Endothelial cell of umbilical vein (primary cell): ENCODE results near the gene PSPC1. TPM values are rescaled to one million over a fixed set of nuclear protein-coding genes. Genes with fewer than 3 reads are reported as not detected.

Experiments used
- BruUV-seq: library from RNA; stranded (reverse); fragments of 400-500 nt; replicated peaks from 2 replicates; lab custom pipeline; 2021; lab: Mats Ljungman, UMichigan
- CTCF ChIA-PET: fragments of 300-600, 350-600 bp; sonication (Branson Sonifier 250); formaldehyde crosslinking; loops from one replicate; lab custom pipeline; 2021; ENCODE audit warnings: antibody characterized with exemption, inconsistent platforms; lab: Charles Lee
- POLR2A ChIA-PET: fragments of 300-600, 350-600 bp; sonication (Branson Sonifier 250); formaldehyde crosslinking; loops from one replicate; lab custom pipeline; 2021; ENCODE audit warnings: antibody characterized with exemption, inconsistent platforms; lab: Charles Lee
- DNase-seq: peaks from one replicate; pipeline ENCODE4 v3.0.0-alpha.2; 2011; ENCODE audit warnings: low read depth, low spot score
- FAIRE-seq: peaks from 2 replicates; lab custom pipeline; 2011; peaks lifted over from hg19 to GRCh38; lab: Jason Lieb, UNC
- H2AFZ ChIP-seq: 2 replicates; pipeline ENCODE4 v1.6.0; 2012; ENCODE audit warnings: low read depth, low read length, control low read depth, inconsistent platforms
- H3K27ac ChIP-seq: 2 replicates; pipeline ENCODE4 v1.5.1; 2011; ENCODE audit warnings: low read depth, mild to moderate bottlenecking, control low read depth, low read length, moderate library complexity; ENCODE audit not compliant: insufficient read depth
- H3K27me3 ChIP-seq, 2 experiments: 2 replicates each; pipeline versions ENCODE4 v1.6.0 to v1.6.1; 2011; ENCODE audit warnings: low read length in 2 of 2, mixed read lengths in 1 of 2; ENCODE audit not compliant: control insufficient read depth in 2 of 2, insufficient read depth in 2 of 2
- H3K36me3 ChIP-seq, 2 experiments: 2 replicates in 1 of 2; 3 replicates in 1 of 2; pipeline ENCODE4 v1.5.1; 2011; ENCODE audit warnings: low read length in 2 of 2, mild to moderate bottlenecking in 1 of 2, moderate library complexity in 1 of 2; ENCODE audit not compliant: control insufficient read depth in 2 of 2, insufficient read depth in 2 of 2; ENCODE audit errors: extremely low read depth in 1 of 2
- H3K4me1 ChIP-seq: 3 replicates; pipeline ENCODE4 v1.5.1; 2011; ENCODE audit warnings: mild to moderate bottlenecking, low read length; ENCODE audit not compliant: control insufficient read depth, insufficient read depth; ENCODE audit errors: extremely low read depth
- H3K4me2 ChIP-seq: 2 replicates; pipeline ENCODE4 v1.6.1; 2011; ENCODE audit warnings: low read length, control low read depth, mixed read lengths; ENCODE audit not compliant: insufficient read depth
- H3K4me3 ChIP-seq, 3 experiments: fragments of 200-600 bp in 1 of 3; sonication (generic), shearing (Covaris generic) in 1 of 3; replicated peaks in 1 of 3; 2 replicates each; pipeline ENCODE4 v1.5.1; 2011 to 2016; ENCODE audit warnings: control low read depth in 3 of 3, low read length in 3 of 3, mild to moderate bottlenecking in 2 of 3, inconsistent platforms in 1 of 3, low read depth in 1 of 3, moderate library complexity in 1 of 3; ENCODE audit not compliant: insufficient read depth in 1 of 3
- H3K79me2 ChIP-seq: 2 replicates; pipeline ENCODE4 v1.6.0; 2012; ENCODE audit warnings: low read length, inconsistent platforms; ENCODE audit not compliant: control insufficient read depth, insufficient read depth
- H3K9ac ChIP-seq: replicated peaks from 2 replicates; pipeline ENCODE3; 2011; ENCODE audit warnings: low read length, control low read depth; ENCODE audit not compliant: insufficient read depth; ENCODE audit errors: extremely low read depth
- H3K9me1 ChIP-seq: replicated peaks from 3 replicates; pipeline ENCODE4 v1.6.0; 2011; ENCODE audit warnings: mild to moderate bottlenecking, low read length; ENCODE audit not compliant: control insufficient read depth, insufficient read depth; ENCODE audit errors: extremely low read depth
- H3K9me3 ChIP-seq: replicated peaks from 2 replicates; pipeline ENCODE4 v1.5.1; 2012; ENCODE audit warnings: low read length, inconsistent platforms; ENCODE audit not compliant: control insufficient read depth, insufficient read depth
- H4K20me1 ChIP-seq: replicated peaks from 2 replicates; pipeline ENCODE3; 2011; ENCODE audit warnings: mild to moderate bottlenecking, low read length; ENCODE audit not compliant: control insufficient read depth, insufficient read depth; ENCODE audit errors: extremely low read depth
- CTCF ChIP-seq, 2 donors: IDR thresholded peaks; 1 replicate in 1 of 2; 2 replicates in 1 of 2; pipeline ENCODE4 v1.5.1; 2011; ENCODE audit warnings: low read length in 2 of 2, mild to moderate bottlenecking in 2 of 2, moderate library complexity in 2 of 2, control low read depth in 1 of 2, inconsistent platforms in 1 of 2, low read depth in 1 of 2; ENCODE audit not compliant: insufficient read depth in 1 of 2; ENCODE audit errors: extremely low read depth in 1 of 2
- EZH2 ChIP-seq: IDR thresholded peaks from 2 replicates; pipeline ENCODE4 v1.6.1; 2012; ENCODE audit warnings: borderline replicate concordance, low read depth, mild to moderate bottlenecking, moderate library complexity, low read length, inconsistent platforms; ENCODE audit not compliant: severe bottlenecking
- FOS ChIP-seq: IDR thresholded peaks from 2 replicates; pipeline ENCODE4 v1.6.1; 2011; ENCODE audit warnings: mild to moderate bottlenecking, low read length, moderate library complexity, borderline replicate concordance; ENCODE audit not compliant: insufficient read depth
- GATA2 ChIP-seq: IDR thresholded peaks from 2 replicates; pipeline ENCODE4 v1.7.0; 2011; ENCODE audit warnings: low read depth, mild to moderate bottlenecking, moderate library complexity, mixed read lengths, low read length; ENCODE audit not compliant: insufficient read length, insufficient read depth
- JUN ChIP-seq: IDR thresholded peaks from 2 replicates; pipeline ENCODE4 v1.6.1; 2011; ENCODE audit warnings: borderline replicate concordance, low read depth; ENCODE audit not compliant: insufficient read length, insufficient read depth
- MAX ChIP-seq: IDR thresholded peaks from 2 replicates; pipeline ENCODE4 v1.6.1; 2011; ENCODE audit not compliant: insufficient read depth, insufficient read length
- MYC ChIP-seq: IDR thresholded peaks from one replicate; pipeline ENCODE4 v1.6.1; 2011; ENCODE audit warnings: mild to moderate bottlenecking, low read depth, low read length
- POLR2A ChIP-seq: IDR thresholded peaks from 2 replicates; pipeline ENCODE4 v1.6.1; 2012; ENCODE audit warnings: low read depth, mild to moderate bottlenecking, control low read depth, low read length
- POLR2AphosphoS5 ChIP-seq: IDR thresholded peaks from 2 replicates; pipeline ENCODE4 v1.6.1; 2012; ENCODE audit warnings: low read depth, mild to moderate bottlenecking, control low read depth, low read length, moderate library complexity; ENCODE audit not compliant: insufficient read depth
- dilution Hi-C: fragments of 300-500 bp; cut with MboI; formaldehyde crosslinking; loops from one replicate; pipeline ENCODE4 v1.15.0; 2019; ENCODE audit warnings: low sequenced_read_pairs; ENCODE audit not compliant: extremely low pct_ligation_motif_present
- intact Hi-C: fragments of 100-400 bp; cut with micrococcal nuclease; formaldehyde crosslinking; loops from one replicate; pipeline ENCODE4 v1.10.0; 2022
- polyA plus RNA-seq, 4 experiments: library from polyadenylated mRNA; depleted of rRNA in 3 of 4; stranded (reverse) in 3 of 4; unstranded in 1 of 4; fragments of >200 nt; gene quantifications; 2 replicates each; pipeline versions ENCODE4 v1.2.1 to v1.2.3, GENCODE V29; 2011 to 2012; ENCODE audit warnings: missing spikeins in 1 of 4
- total RNA-seq: library from RNA; stranded (reverse); gene quantifications from 2 replicates; pipeline ENCODE4 v1.2.3, GENCODE V29; 2021

Gene PSPC1
- total and polyA plus RNA-seq, 2 donors (not counting 3 experiments of a cell fraction or from before 2014, with no cell fraction given), result 22.8 to 55.7 TPM

GRCh38 chr13:19695829-19696228 lies 86.9 kb downstream of the PSPC1 start:
- no peaks in the 10 kb centered on the region for H3K36me3 ChIP-seq
- intact Hi-C loops, result no loop called here
- H3K4me1 ChIP-seq, result peaks cover 11% of the 10 kb centered on the region
- no peak overlapping the region for H2AFZ ChIP-seq
- DNase-seq (no peak), FAIRE-seq (no peak)
- H3K27ac ChIP-seq, result no peak overlapping the region
- no peaks in the 10 kb centered on the region for H4K20me1 ChIP-seq
- no peak overlapping the region for H3K4me3 ChIP-seq
- peaks cover 3% of the 10 kb centered on the region for H3K9me1 ChIP-seq
- H3K79me2 ChIP-seq, result peaks cover 17% of the 10 kb centered on the region
- ChIA-PET POLR2A (no interaction called here), CTCF (no interaction called here)
- no TSS peak for BruUV-seq
- TF ChIP-seq JUN (no peak), POLR2A (no peak), EZH2 (no peak), MAX (no peak), MYC (no peak), GATA2 (no peak), CTCF (IDR thresholded peaks at IDR 0.05; ENCODE audit: extremely low read depth in 1 of 2, insufficient read depth in 1 of 2, low read depth in 1 of 2, low read length in 2 of 2) (no peak), FOS (no peak), POLR2AphosphoS5 (no peak)
- H3K9me3 ChIP-seq, result no peaks in the 10 kb centered on the region
- H3K9ac ChIP-seq, result no peak overlapping the region
- dilution Hi-C loops, result no loop called here
- H3K27me3 ChIP-seq, result no peaks in the 10 kb centered on the region
- no peak overlapping the region for H3K4me2 ChIP-seq
